Measurements from ENCODE around the gene CEP76.
"Not testable (repeated sequence)": the region's sequence is repeated elsewhere in the genome, so short reads cannot be mapped to it uniquely, and the experiment has no call there.

CEP76 gene

GRCh38 chr18:12645254-12645653, 57.3 kb downstream of the CEP76 start:
- TF ChIP-seq CTCF (conservative IDR thresholded peaks at IDR 0.05; ENCODE audit: low read length): no peak
- no peak for DNase-seq (ENCODE audit: low read depth)
- H3K4me3 ChIP-seq (ENCODE audit: low read length): no peak overlapping the region

- H3K4me3 ChIP-seq (ENCODE audit: low read length); DNase-seq (ENCODE audit: low read depth): not testable (repeated sequence)
Measured at GRCh38 chr18:12643756-12644155, 58.8 kb downstream of the CEP76 start.

GRCh38 chr18:12640881-12641200, 61.7 kb downstream of the CEP76 start:
- DNase-seq (ENCODE audit: low read depth): no peak
- no peak overlapping the region for H3K4me3 ChIP-seq (ENCODE audit: low read length)
- no peak for TF ChIP-seq CTCF (conservative IDR thresholded peaks at IDR 0.05; ENCODE audit: low read length)

- peak; percentile 12; the same call in 1 of the 2 replicates for TF ChIP-seq CTCF (conservative IDR thresholded peaks at IDR 0.05; ENCODE audit: low read length)
- DNase-seq (ENCODE audit: low read depth): peak; percentile 66
- no peak overlapping the region for H3K4me3 ChIP-seq (ENCODE audit: low read length)
Measured at GRCh38 chr18:12639990-12640880, 62.3 kb downstream of the CEP76 start.

- DNase-seq (ENCODE audit: low read depth): no peak
- no peak overlapping the region for H3K4me3 ChIP-seq (ENCODE audit: low read length)
- TF ChIP-seq CTCF (conservative IDR thresholded peaks at IDR 0.05; ENCODE audit: low read length): no peak
Measured at GRCh38 chr18:12638644-12639124, 63.8 kb downstream of the CEP76 start.

GRCh38 chr18:12637901-12638643, 64.5 kb downstream of the CEP76 start:
- no peak for TF ChIP-seq CTCF (conservative IDR thresholded peaks at IDR 0.05; ENCODE audit: low read length)

GRCh38 chr18:12637393-12637792, 65.1 kb downstream of the CEP76 start:
- no peak for TF ChIP-seq CTCF (conservative IDR thresholded peaks at IDR 0.05; ENCODE audit: low read length)
- H3K4me3 ChIP-seq (ENCODE audit: low read length): no peak overlapping the region
- DNase-seq (ENCODE audit: low read depth): peak; percentile 36

More at GRCh38 chr18:12637901-12638643, 64.5 kb downstream of the CEP76 start:
- peak; percentile 87 for DNase-seq (ENCODE audit: low read depth)
- no peak overlapping the region for H3K4me3 ChIP-seq (ENCODE audit: low read length)
